Endothelial cell (in vitro differentiated cells): ENCODE data around the gene UROC1. TPM values are rescaled to one million over a fixed set of nuclear protein-coding genes. Genes with fewer than 3 reads are reported as not detected.
A peak's percentile ranks its signal among the peaks of the same experiment; 100 is the strongest.

Experiments used
- DNase-seq: peaks from one replicate; pipeline ENCODE4 v3.0.0; 2021; ENCODE audit warnings: low spot score
- H3K27ac Mint-ChIP-seq: one replicate; pipeline ENCODE4 v1.8.0; 2021; ENCODE audit warnings: mixed read lengths, inconsistent platforms; ENCODE audit not compliant: unreplicated experiment
- H3K27me3 Mint-ChIP-seq: one replicate; pipeline ENCODE4 v1.8.0; 2021; ENCODE audit warnings: mild to moderate bottlenecking, moderate library complexity, mixed read lengths, inconsistent platforms; ENCODE audit not compliant: unreplicated experiment
- H3K36me3 Mint-ChIP-seq: one replicate; pipeline ENCODE4 v1.8.0; 2021; ENCODE audit warnings: mild to moderate bottlenecking, low read depth, mixed read lengths, inconsistent platforms; ENCODE audit not compliant: unreplicated experiment
- H3K4me1 Mint-ChIP-seq: one replicate; pipeline ENCODE4 v1.8.0; 2021; ENCODE audit warnings: mild to moderate bottlenecking, mixed read lengths, inconsistent platforms; ENCODE audit not compliant: unreplicated experiment
- H3K4me3 Mint-ChIP-seq: one replicate; pipeline ENCODE4 v1.8.0; 2021; ENCODE audit warnings: mild to moderate bottlenecking, mixed read lengths, inconsistent platforms; ENCODE audit not compliant: unreplicated experiment
- H3K9me3 Mint-ChIP-seq: one replicate; pipeline ENCODE4 v1.8.0; 2021; ENCODE audit warnings: mixed read lengths, inconsistent platforms; ENCODE audit not compliant: unreplicated experiment
- total RNA-seq: library from RNA; stranded (reverse); fragmentation: NEBNext Ultra II Directional; extraction: Animal tissue kit (Norgen Biotek cat#: 25700); gene quantifications from one replicate; pipeline ENCODE4 v1.2.1, GENCODE V29; 2021; ENCODE audit not compliant: unreplicated experiment
- TF ChIP-seq, protein P1 (sequence below): fragments of 200-600 bp; sonication (generic); IDR thresholded peaks from one replicate; pipeline ENCODE4 v1.5.0; 2021; ENCODE audit warnings: antibody characterized with exemption; ENCODE audit not compliant: unreplicated experiment

Gene UROC1
- total RNA-seq, 1 donor from 2014 or later: not detected

DNA sequence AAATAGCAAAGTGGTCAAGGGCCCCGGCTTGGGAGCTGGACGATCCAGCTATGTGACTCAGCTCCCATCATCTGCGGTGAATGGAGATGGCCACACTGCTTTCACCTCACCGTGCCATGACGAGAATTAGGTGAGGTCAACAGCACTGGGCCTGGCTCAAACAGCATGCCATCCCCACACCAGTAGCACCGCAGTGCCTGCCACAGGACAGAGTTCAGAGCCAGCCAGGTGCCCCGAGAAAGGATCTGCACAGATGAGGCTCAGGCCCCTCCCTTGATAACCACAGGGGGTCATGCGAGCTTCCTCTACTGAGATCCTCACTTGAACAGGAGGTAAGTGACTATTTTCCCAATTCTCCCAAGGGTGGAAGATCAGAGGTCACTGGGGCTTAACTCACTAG lies 71.3 kb downstream of the UROC1 start:
- Mint-ChIP-seq H3K9me3 (no peaks in the 10 kb centered on the region), H3K4me1 (peaks cover 15% of the 10 kb centered on the region), H3K27ac (no peak overlapping the region), H3K27me3 (peaks cover 2% of the 10 kb centered on the region), H3K36me3 (peaks cover 7% of the 10 kb centered on the region), H3K4me3 (no peak overlapping the region)
- no peak for DNase-seq
- TF ChIP-seq, protein P1, sequence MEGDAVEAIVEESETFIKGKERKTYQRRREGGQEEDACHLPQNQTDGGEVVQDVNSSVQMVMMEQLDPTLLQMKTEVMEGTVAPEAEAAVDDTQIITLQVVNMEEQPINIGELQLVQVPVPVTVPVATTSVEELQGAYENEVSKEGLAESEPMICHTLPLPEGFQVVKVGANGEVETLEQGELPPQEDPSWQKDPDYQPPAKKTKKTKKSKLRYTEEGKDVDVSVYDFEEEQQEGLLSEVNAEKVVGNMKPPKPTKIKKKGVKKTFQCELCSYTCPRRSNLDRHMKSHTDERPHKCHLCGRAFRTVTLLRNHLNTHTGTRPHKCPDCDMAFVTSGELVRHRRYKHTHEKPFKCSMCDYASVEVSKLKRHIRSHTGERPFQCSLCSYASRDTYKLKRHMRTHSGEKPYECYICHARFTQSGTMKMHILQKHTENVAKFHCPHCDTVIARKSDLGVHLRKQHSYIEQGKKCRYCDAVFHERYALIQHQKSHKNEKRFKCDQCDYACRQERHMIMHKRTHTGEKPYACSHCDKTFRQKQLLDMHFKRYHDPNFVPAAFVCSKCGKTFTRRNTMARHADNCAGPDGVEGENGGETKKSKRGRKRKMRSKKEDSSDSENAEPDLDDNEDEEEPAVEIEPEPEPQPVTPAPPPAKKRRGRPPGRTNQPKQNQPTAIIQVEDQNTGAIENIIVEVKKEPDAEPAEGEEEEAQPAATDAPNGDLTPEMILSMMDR: no peak

DNA sequence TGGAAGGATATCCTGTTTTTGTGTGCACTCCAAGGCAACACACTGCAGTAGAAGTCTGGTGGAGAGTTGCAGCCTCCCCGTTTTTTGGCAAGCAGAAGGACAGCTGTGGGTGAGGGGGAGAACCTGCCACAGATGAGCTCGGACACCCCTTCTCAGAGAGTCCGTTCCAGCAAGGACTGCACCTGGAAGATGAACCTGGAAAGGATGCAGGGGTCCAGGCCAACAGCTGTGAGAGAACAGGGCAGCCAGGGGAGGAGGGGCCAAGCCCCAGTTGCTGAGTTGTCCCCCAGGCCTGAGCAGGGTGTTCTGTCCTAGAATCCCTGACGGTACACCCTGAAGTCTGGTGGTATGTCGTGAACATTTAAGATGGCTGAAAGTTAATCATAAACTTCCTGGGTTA lies 72.1 kb downstream of the UROC1 start:
- TF ChIP-seq, protein P1: no peak
- Mint-ChIP-seq H3K36me3 (no peaks in the 10 kb centered on the region), H3K27ac (peak overlapping the region; percentile 67), H3K4me3 (no peak overlapping the region), H3K9me3 (no peaks in the 10 kb centered on the region), H3K27me3 (peaks cover 2% of the 10 kb centered on the region), H3K4me1 (peaks cover 12% of the 10 kb centered on the region)
- DNase-seq: no peak

DNA sequence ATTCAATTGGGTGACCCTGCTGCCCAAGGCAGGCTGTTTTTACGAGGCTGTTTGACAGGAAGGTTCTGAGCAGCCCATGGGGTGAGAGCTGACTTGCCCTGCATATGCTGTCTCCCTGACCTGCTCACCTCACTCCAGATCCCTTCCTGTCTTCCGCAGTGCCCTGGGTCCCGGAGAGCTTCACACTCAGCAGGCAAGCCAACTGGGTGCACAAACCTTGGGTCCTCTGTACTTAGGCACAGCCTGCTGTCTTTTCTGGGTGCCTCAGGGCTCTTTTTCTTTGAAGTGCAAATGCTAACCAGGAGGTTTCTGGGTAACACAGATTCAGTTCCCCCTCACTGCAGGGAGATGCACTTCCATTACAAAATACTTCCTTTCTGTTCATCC lies 74.7 kb downstream of the UROC1 start:
- no peak overlapping the region for H3K27ac Mint-ChIP-seq
- H3K4me3 Mint-ChIP-seq: no peak overlapping the region
- TF ChIP-seq, protein P1: no peak
- DNase-seq: no peak
- no peaks in the 10 kb centered on the region for H3K9me3 Mint-ChIP-seq
- peaks cover 4% of the 10 kb centered on the region for H3K27me3 Mint-ChIP-seq
- H3K36me3 Mint-ChIP-seq: peaks cover 4% of the 10 kb centered on the region
- peaks cover 12% of the 10 kb centered on the region for H3K4me1 Mint-ChIP-seq

DNA sequence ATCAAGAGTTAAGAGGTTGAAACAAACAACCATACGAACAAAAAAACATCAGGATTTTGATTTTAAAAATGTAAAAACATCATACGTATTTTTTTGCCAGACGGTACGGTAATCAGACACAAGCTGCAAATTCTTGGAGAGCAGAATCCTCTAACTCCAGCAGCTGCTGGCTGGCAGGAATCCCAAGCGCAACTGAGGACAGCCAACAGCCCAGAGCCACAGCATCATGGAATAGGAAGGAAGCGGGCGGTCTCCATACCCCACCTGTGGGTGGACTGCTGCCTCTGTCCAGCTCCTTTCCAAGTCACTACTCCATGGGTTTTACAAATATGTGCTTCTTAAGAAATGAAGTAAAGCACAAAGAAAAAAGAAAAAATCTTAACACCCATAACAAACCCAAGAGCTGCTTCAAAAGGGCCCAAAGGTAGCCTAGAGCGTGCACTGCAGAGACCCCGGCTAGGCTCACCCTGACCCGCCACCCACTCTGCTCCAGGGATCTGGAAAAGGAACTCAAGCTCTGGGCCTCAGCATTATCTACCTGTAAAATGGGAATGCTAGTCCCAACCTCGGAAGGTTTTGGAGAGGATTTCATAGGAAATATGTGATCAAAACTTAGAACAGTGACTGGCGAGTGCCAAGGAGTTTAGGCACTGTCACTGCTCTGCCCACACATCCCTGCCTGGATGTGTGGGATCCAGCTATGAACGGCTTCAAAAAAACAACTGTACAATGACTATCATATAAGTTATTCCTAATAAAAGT lies 75.3 kb downstream of the UROC1 start:
- no peak for DNase-seq
- Mint-ChIP-seq H3K36me3 (peaks cover 10% of the 10 kb centered on the region), H3K27ac (no peak overlapping the region), H3K4me1 (peaks cover 12% of the 10 kb centered on the region), H3K4me3 (no peak overlapping the region), H3K27me3 (peaks cover 4% of the 10 kb centered on the region), H3K9me3 (no peaks in the 10 kb centered on the region)
- TF ChIP-seq, protein P1: no peak

DNA sequence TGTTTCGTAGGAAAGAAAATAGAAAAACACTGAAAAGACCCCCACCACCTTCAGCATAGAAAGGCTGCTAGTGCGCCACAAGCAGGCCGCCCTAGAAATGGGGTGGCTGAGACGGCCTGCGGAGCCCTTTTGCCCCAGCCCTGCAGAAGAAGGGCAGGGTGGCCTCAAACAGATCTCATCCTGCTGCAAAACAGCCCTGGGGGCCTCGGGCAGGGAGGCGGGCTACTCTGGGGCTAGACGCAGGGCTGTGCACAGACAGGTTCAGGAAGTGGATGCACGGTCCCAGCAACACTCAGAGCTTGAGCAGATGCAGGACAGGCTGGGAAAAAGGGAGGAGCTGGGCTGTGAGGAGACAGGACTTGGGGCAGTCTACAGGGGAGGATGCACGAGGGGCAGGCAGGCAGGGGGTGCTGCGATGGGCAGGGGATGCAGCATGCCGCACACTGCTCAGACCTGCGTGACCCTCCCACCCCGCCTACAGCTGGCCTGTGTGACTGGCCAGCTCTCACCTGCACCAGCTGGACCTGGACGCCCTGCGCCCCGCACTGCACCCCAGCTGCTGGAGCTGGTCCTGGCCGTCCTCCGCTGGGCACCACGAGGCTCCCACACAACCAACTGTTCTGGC lies 76.2 kb downstream of the UROC1 start:
- no peaks in the 10 kb centered on the region for H3K9me3 Mint-ChIP-seq
- no peak for DNase-seq
- H3K36me3 Mint-ChIP-seq: peaks cover 12% of the 10 kb centered on the region
- peaks cover 12% of the 10 kb centered on the region for H3K4me1 Mint-ChIP-seq
- TF ChIP-seq, protein P1: no peak
- H3K27me3 Mint-ChIP-seq: peaks cover 4% of the 10 kb centered on the region
- no peak overlapping the region for H3K27ac Mint-ChIP-seq
- H3K4me3 Mint-ChIP-seq: no peak overlapping the region
